ENCODE data around the gene CRISPLD2.

Gene CRISPLD2

GRCh38 chr16:84810518-84811273 lies 9.1 kb upstream of the CRISPLD2 start:
- TF ChIP-seq CTCF (IDR thresholded peaks at IDR 0.05; ENCODE audit: low read depth, low read length, missing control alignments), result no peak
- no peak for DNase-seq

DNA sequence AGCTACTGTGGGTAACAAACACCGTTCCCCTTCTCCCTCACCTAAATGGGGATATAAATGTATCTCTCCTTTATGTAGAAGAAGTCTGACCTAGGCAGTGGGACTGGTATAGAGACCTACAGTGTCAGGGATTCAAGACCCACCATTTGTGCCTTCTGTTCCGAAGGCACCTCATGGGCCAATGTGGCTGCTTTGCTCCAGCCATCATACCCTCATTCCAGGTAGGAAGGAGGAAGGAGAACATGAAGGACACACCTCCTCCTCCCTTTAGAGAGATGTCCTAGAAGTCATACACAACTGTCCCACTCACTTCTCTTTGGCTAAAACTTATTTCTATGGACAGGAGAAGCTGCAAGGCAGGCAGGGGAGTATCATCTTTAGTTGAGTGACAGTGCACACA lies 8.3 kb upstream of the CRISPLD2 start:
- Histone ChIP-seq H3K4me3 (ENCODE audit: low read depth, low read length) (no peak overlapping the region), H3K27me3 (replicated peaks) (no peaks in the 10 kb centered on the region), H3K27ac (no peak overlapping the region), H3K36me3 (replicated peaks) (no peaks in the 10 kb centered on the region)
- no peak for TF ChIP-seq CTCF (IDR thresholded peaks at IDR 0.05; ENCODE audit: low read depth, low read length, missing control alignments)
- DNase-seq, result no peak
- in situ Hi-C loops (cut with HindIII; ENCODE audit: low pct_ligation_motif_present, low sequenced_read_pairs), result no loop called here

More at GRCh38 chr16:84810518-84811273, 9.1 kb upstream of the CRISPLD2 start:
- H3K4me3 ChIP-seq (ENCODE audit: low read depth, low read length), result no peak overlapping the region
- H3K27me3 ChIP-seq (replicated peaks), result no peaks in the 10 kb centered on the region
- no peaks in the 10 kb centered on the region for H3K36me3 ChIP-seq (replicated peaks)
- in situ Hi-C loops (cut with HindIII; ENCODE audit: low pct_ligation_motif_present, low sequenced_read_pairs), result no loop called here
- no peak overlapping the region for H3K27ac ChIP-seq

- Histone ChIP-seq H3K27me3 (replicated peaks) (no peaks in the 10 kb centered on the region), H3K27ac (no peak overlapping the region), H3K36me3 (replicated peaks) (no peaks in the 10 kb centered on the region), H3K4me3 (ENCODE audit: low read depth, low read length) (no peak overlapping the region)
- DNase-seq, result no peak
- TF ChIP-seq CTCF (IDR thresholded peaks at IDR 0.05; ENCODE audit: low read depth, low read length, missing control alignments), result no peak
- in situ Hi-C loops (cut with HindIII; ENCODE audit: low pct_ligation_motif_present, low sequenced_read_pairs), result no loop called here
These were observed 6.4 kb upstream of the CRISPLD2 start for GRCh38 chr16:84813141-84813934.

DNA sequence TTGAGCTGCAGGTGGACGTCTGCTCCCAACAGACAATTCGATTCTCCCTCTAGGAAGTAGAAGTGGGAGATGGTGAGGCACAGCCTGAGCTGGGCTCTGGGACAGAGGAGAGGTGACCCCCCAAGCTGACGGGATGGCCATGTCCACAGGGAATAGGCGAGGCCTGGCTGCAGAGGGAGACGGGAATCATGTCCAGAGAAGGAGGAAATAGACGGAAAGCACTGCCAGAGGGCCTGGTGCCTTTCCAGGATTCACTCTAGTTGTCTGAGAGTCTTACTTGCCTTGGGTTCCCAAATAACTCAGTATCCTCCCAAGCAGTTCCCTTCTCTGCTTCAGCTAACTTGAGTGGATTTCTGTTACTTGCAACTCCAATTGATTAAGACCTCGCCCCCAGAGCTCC lies 4.3 kb upstream of the CRISPLD2 start:
- DNase-seq, result no peak
- Histone ChIP-seq H3K27ac (no peak overlapping the region), H3K27me3 (replicated peaks) (no peaks in the 10 kb centered on the region), H3K4me3 (ENCODE audit: low read depth, low read length) (no peak overlapping the region), H3K36me3 (replicated peaks) (no peaks in the 10 kb centered on the region)
- in situ Hi-C loops (cut with HindIII; ENCODE audit: low pct_ligation_motif_present, low sequenced_read_pairs), result no loop called here
- TF ChIP-seq CTCF (IDR thresholded peaks at IDR 0.05; ENCODE audit: low read depth, low read length, missing control alignments), result no peak

GRCh38 chr16:84816023-84816422 lies 3.8 kb upstream of the CRISPLD2 start:
- in situ Hi-C loops (cut with HindIII; ENCODE audit: low pct_ligation_motif_present, low sequenced_read_pairs), result no loop called here
- no peaks in the 10 kb centered on the region for H3K36me3 ChIP-seq (replicated peaks)
- H3K4me3 ChIP-seq (ENCODE audit: low read depth, low read length), result no peak overlapping the region
- DNase-seq, result no peak
- no peak for TF ChIP-seq CTCF (IDR thresholded peaks at IDR 0.05; ENCODE audit: low read depth, low read length, missing control alignments)
- no peaks in the 10 kb centered on the region for H3K27me3 ChIP-seq (replicated peaks)
- no peak overlapping the region for H3K27ac ChIP-seq

Measured in brain microvascular endothelial cell (primary cell).